IPS-15b (cell line): ENCODE results near the gene PCDH12.

ENCODE experiments used
- H3K27me3 ChIP-seq: one replicate; pipeline ENCODE4 v1.6.1; 2013; ENCODE audit warnings: low read length; ENCODE audit not compliant: control insufficient read depth, insufficient read depth
- H3K36me3 ChIP-seq: one replicate; pipeline ENCODE4 v1.6.1; 2013; ENCODE audit warnings: low read length; ENCODE audit not compliant: control insufficient read depth, insufficient read depth
- H3K4me1 ChIP-seq: one replicate; pipeline ENCODE4 v1.6.1; 2013; ENCODE audit warnings: mild to moderate bottlenecking, low read length; ENCODE audit not compliant: control insufficient read depth, insufficient read depth
- H3K4me3 ChIP-seq: one replicate; pipeline ENCODE4 v1.5.1; 2013; ENCODE audit warnings: low read depth, low read length
- H3K9ac ChIP-seq: one replicate; pipeline ENCODE4 v1.6.1; 2013; ENCODE audit warnings: low read depth, mild to moderate bottlenecking, low read length
- H3K9me3 ChIP-seq: one replicate; pipeline ENCODE4 v1.6.1; 2013; ENCODE audit warnings: mild to moderate bottlenecking, low read length; ENCODE audit not compliant: control insufficient read depth, insufficient read depth

PCDH12 gene

DNA sequence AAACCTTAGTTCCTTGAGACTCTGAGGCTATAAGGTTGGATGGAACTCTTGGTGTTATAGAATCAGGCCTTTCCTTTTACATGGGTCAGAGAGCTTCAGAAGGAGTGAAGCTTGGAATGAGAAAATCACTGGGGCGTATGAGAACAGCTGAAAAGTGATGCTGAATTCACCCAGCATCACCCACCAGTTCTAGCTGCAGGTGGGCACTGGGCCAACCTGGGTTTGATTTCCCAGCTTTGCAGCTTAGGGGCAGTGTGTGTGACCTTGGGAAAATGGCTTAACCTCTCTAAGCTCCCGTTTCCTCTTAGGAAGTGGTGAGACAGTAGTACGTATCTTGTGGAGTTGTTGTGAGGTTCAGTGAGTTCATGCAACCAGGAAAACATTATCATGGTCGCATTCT, 10.7 kb downstream of the PCDH12 start:
- no peak overlapping the region for H3K4me3 ChIP-seq

DNA sequence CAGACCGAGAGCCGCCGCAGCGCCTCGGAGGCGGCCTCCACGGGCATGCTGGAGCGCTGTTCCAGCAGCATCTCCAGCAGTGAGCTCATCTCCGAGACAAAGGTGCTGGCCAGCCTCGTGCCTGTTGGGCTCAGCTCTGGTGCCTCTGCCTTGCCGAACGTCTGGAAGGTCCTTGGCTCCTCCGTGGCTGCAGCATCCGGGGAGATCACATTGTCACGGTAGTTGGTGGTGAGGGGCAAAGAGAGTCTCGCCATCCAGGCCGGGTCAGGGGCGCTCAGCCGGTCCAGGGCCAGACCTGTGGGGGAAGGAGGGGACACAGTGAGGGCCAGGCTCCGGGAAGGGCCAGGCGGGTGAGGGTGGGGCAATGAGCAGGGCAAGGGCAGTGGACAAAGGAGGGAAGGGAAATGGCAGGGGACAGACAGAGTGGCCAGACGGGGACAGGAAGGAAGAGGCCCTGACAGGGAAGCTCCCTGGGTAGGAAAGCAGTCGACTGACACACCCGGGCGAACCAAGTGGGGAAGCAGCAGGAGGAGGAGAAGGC, 12.4 kb downstream of the PCDH12 start:
- no peaks in the 10 kb centered on the region for H3K9me3 ChIP-seq
- no peak overlapping the region for H3K9ac ChIP-seq
- H3K36me3 ChIP-seq, result no peaks in the 10 kb centered on the region
- H3K4me3 ChIP-seq, result no peak overlapping the region
- H3K4me1 ChIP-seq, result peaks cover 5% of the 10 kb centered on the region
- H3K27me3 ChIP-seq, result no peaks in the 10 kb centered on the region

More for the DNA sequence above, 10.7 kb downstream of the PCDH12 start:
- no peaks in the 10 kb centered on the region for H3K9me3 ChIP-seq
- no peak overlapping the region for H3K9ac ChIP-seq
- no peaks in the 10 kb centered on the region for H3K27me3 ChIP-seq
- H3K36me3 ChIP-seq, result no peaks in the 10 kb centered on the region
- H3K4me1 ChIP-seq, result peaks cover 10% of the 10 kb centered on the region

DNA sequence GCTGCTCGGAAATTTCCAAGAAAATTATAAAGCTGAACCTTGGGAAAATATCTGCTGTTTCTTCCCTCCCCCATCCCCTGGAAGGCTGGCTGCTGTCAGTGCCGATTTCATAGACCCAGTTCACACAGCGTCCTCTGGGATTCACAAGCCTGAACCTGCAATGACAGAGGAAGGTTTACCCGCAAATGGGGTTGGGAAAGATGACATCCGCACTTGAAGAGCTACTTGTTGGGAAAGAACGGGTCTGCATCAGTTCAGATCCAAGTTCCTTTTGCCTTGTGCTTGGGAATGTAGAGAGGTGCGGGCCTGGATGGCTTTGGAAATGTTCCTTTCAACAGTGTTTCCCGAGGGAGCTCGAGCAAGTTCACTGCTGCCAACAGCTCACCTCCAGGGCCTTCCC, 13.9 kb downstream of the PCDH12 start:
- Histone ChIP-seq H3K4me1 (peaks cover 5% of the 10 kb centered on the region), H3K9me3 (no peaks in the 10 kb centered on the region), H3K27me3 (no peaks in the 10 kb centered on the region), H3K9ac (no peak overlapping the region), H3K4me3 (no peak overlapping the region), H3K36me3 (peaks cover 4% of the 10 kb centered on the region)

DNA sequence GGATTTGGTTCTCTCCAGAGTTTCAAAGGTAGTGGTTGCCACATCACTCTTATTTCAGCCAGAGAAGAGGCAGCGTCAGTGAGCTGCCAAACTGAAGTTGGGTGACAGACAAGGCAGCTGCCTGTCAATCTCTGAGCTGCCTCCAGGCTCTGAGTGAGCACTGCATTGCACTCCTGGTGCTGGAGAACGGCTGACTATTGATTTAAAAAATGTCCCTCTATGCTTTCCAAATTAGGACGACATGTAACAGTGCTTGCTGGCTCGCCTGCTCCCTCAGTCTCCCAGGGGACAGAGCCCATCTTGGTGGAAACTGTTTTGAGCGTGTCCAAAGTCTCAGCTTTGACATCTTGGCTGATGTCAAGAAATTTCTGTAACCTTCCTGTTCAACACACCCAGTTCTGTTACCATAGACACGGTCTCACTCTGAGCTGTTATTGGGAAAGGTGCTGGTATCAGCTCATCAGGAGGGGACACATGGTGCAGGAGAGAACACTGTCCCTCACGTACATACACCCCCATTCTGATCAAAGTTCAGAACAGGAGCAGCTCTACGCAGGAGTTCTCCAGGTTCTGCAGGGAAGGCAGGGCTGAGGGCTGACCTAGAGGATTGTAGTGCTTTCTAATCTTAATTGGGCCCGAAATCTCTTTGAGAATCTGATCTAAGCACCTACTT, 15.7 kb downstream of the PCDH12 start:
- Histone ChIP-seq H3K4me1 (peaks cover 5% of the 10 kb centered on the region), H3K27me3 (no peaks in the 10 kb centered on the region), H3K36me3 (peaks cover 7% of the 10 kb centered on the region), H3K4me3 (no peak overlapping the region), H3K9me3 (no peaks in the 10 kb centered on the region), H3K9ac (no peak overlapping the region)

DNA sequence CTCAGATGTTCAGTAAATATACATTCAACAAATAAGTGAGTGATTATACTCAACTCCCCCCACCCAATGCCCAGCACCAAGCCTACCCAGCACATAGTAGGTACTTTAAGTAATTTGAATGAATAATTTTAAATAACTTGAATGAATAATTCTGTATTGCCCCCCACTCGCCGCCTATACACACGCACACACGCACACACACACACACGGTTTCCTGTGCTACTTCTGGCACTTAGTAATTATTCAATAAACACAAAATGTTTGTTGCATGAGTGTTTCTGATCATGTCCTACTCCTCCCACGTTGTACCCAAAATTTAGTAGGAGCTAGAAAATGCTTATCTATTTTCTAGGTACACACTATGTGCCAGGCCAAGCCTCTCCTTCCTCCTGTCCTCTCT, 16.2 kb downstream of the PCDH12 start:
- Histone ChIP-seq H3K36me3 (peaks cover 10% of the 10 kb centered on the region), H3K9me3 (no peaks in the 10 kb centered on the region), H3K4me1 (peaks cover 5% of the 10 kb centered on the region), H3K9ac (no peak overlapping the region), H3K4me3 (no peak overlapping the region), H3K27me3 (no peaks in the 10 kb centered on the region)

DNA sequence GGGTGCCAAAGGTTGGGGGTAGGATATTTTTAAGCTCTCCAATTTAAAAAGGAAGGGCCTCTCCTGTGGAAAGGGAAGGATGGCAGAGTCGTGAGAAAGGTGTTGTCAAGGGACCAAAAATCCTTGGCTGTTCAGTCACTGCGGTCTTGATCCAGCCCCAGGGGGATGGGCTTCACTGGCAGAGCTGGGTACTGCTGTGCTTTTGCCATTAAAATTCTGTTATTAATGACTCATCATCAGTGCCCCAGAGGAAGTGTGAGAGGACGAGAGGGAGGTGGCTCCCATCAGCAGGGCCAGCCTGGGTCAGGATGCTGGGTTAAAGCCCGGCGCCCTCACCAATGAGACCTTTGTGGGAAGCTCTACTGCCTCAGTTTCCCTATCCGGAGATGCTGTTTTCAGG, 16.7 kb downstream of the PCDH12 start:
- H3K9me3 ChIP-seq, result no peaks in the 10 kb centered on the region
- no peak overlapping the region for H3K4me3 ChIP-seq
- no peak overlapping the region for H3K9ac ChIP-seq
- H3K36me3 ChIP-seq, result peaks cover 11% of the 10 kb centered on the region
- H3K27me3 ChIP-seq, result no peaks in the 10 kb centered on the region
- peaks cover 5% of the 10 kb centered on the region for H3K4me1 ChIP-seq

DNA sequence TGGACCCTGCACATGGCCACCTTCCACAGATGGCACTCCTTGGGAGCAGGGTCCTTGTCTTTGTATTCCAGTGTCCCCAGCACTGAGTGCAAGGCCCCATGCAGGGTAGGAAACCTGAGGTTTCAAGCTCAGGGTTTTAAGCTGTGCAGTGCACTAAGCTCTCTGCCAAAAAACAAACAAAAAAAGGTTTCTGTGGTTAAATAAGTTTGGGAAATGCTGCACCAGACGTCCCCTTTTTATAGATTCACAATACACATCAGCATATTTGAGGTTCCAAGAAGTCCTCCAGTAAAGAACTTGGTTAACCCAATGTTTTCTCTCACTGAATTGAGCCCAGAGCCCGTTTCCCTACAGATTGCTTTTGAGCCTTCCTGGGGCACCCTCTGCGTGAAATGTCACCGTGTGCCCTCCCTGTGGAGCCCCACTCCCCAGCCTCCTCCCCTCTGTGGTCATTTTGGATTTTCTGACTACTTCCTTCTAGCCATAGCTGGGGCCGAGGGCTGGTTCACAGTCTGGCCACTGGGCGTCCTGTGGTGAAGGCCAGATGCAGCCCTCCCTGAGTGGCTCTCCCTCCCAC, 17.2 kb downstream of the PCDH12 start:
- Histone ChIP-seq H3K9me3 (no peaks in the 10 kb centered on the region), H3K4me3 (no peak overlapping the region), H3K36me3 (peaks cover 11% of the 10 kb centered on the region), H3K27me3 (no peaks in the 10 kb centered on the region), H3K4me1 (peaks cover 2% of the 10 kb centered on the region), H3K9ac (no peak overlapping the region)

DNA sequence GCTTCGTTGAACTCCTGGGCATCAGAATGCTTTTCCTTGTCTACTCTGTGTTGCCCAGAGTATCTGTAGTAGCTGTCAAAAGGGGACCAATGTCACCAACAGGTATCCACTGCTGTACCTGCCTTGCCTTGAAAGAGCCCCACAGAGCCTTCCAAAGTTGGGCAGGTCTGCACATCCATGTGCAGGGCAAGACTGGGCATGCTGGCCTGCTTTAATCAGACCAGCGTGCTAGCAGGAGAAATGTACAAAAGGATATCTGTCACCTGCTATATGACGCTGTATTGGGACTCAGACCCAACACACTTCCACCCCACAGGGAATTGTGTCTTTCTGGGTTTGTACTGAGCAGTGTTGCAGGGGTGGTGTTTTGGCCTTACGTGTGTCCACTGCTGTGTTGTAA, 22.5 kb downstream of the PCDH12 start:
- Histone ChIP-seq H3K9me3 (no peaks in the 10 kb centered on the region), H3K27me3 (no peaks in the 10 kb centered on the region), H3K4me1 (no peaks in the 10 kb centered on the region), H3K4me3 (no peak overlapping the region), H3K36me3 (peaks cover 35% of the 10 kb centered on the region), H3K9ac (no peak overlapping the region)

DNA sequence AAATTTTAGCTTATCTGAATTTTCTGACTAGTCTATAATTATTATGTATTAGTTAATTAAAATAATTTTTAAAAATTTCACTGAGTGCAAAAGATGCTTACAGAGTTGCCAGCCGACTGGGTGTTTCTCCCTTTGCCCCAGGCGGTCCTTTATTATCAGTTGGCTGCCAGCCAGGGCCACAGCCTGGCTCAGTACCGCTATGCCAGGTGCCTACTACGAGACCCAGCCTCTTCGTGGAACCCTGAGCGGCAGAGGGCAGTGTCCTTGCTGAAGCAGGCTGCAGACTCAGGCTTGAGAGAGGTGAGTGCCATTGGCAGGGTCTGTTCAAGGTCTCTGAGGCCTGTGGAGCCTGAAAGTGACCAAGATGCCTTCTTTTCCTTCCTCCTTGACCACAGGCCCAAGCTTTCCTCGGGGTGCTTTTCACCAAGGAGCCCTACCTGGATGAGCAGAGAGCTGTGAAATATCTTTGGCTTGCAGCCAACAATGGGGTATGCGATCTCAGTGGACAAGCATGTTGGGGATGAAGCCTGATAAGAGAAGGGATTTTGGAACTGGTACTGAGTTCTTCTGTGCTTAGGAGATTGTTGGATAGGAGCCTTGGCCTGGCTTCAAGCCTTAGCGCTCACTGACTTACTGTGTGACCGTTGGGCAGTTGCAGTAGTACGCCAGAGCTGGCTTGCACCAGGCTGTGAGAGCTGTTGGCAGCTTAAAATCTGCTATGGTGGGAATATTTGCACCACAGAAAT, 23.7 kb downstream of the PCDH12 start:
- Histone ChIP-seq H3K36me3 (peaks cover 35% of the 10 kb centered on the region), H3K9me3 (no peaks in the 10 kb centered on the region), H3K27me3 (no peaks in the 10 kb centered on the region), H3K4me1 (no peaks in the 10 kb centered on the region), H3K9ac (no peak overlapping the region), H3K4me3 (no peak overlapping the region)

DNA sequence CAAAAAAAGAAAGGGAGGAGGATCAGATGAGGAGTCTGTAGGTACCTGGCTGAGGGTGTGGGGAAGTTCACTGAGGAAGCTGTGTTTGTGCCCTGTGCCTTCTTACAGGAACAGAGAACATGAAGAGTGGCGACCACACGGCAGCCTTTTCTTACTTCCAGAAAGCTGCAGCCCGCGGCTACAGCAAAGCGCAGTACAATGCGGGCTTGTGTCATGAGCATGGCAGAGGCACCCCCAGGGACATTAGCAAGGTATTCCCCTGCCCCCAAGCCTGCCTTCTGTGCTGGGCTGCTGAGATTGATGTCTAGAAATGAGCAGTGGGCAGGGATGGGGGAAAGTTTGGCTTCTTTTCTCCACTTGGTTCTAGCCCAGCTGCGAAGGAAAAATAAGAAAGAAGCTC, 24.9 kb downstream of the PCDH12 start:
- Histone ChIP-seq H3K36me3 (peaks cover 35% of the 10 kb centered on the region), H3K9me3 (no peaks in the 10 kb centered on the region), H3K4me1 (no peaks in the 10 kb centered on the region), H3K27me3 (no peaks in the 10 kb centered on the region), H3K9ac (no peak overlapping the region), H3K4me3 (no peak overlapping the region)

DNA sequence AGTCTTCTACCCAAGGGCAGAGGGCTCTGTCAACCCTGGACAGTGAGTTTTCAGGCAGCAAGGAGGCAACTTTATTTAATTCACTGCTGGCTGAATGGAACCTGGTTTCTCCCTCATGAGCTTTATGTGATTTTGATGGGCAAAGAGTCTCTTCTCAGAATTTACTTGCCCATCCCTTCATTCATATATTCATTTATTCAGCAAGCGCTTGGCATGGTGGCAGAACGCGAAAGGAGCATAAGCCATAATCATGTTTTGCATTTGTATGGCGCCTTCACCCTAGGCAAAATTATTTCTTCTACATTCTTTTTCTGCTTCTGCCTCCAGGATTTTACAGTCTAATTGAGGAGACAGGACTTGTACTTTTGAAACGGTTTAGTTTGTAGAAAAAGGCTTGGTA, 26.3 kb downstream of the PCDH12 start:
- no peaks in the 10 kb centered on the region for H3K9me3 ChIP-seq
- no peaks in the 10 kb centered on the region for H3K4me1 ChIP-seq
- H3K36me3 ChIP-seq, result peaks cover 45% of the 10 kb centered on the region
- no peak overlapping the region for H3K4me3 ChIP-seq
- no peak overlapping the region for H3K9ac ChIP-seq
- H3K27me3 ChIP-seq, result no peaks in the 10 kb centered on the region
